Measurements from ENCODE around the gene DPP6. TPM values are rescaled to one million over a fixed set of nuclear protein-coding genes. Genes with fewer than 3 reads are reported as not detected.
"Not testable (repeated sequence)": the region's sequence is repeated elsewhere in the genome, so short reads cannot be mapped to it uniquely, and the experiment has no call there.

Gene DPP6
- total RNA-seq, 1 experiment from 2014 or later = not detected

DNA sequence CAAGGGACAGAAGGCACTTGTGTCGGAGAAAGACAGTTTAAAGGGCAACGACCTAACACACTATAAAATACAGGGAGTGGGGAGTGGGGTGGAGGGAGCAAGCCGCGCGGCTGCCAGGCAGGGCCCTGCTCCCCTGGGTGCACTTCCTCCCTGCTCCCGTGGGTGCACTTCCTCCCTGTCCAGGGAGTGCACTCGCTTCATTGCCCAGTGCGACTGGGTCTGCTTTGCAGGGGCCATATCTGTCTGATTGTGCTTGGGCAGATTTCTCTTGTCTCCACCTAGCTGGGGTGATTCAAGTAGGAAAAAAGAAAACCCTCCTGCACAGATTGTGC is 94.5 kb downstream of the DPP6 start:
- H3K36me3 ChIP-seq (ENCODE audit: control insufficient read depth, insufficient read depth, low read length); intact Hi-C loops (cut with micrococcal nuclease; ENCODE audit: unreplicated experiment); DNase-seq: not testable (repeated sequence)

DNA sequence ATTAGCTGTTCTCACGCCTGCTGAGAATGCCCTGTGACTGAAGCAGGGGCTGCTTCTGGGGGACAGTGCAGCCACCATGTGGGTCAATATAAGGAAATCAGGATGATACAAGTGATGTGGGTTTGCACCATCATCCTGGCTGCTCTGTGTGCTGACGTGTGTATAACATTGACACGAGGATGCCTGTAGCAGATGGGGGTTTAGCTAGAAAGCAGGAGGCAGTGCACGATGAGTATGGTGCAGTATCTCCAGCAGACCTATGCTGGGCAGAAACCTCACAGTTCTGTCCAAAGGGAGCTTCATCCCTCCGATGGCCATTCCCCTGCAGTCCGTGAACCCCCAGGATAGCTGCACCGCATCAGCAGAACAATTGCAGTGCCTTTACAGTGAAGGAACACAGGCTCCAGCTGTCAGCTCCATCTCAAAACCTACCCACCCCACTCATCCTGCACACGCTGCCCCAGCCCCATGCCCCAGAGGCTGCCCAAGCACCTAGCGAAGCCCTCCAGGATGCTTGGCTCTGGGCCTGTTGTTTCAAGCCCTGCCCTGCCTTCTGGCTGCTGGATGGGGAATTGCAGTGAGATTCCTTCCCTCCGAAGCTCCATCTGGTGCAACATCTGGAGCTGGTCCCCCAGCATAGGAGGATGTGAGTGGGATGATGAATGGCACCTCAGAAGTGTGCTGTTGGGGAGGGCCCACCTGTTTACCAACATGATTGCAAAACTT is 96.8 kb downstream of the DPP6 start:
- H3K27me3 Mint-ChIP-seq (ENCODE audit: insufficient read depth, unreplicated experiment); H3K27ac Mint-ChIP-seq (ENCODE audit: unreplicated experiment); H3K36me3 ChIP-seq (ENCODE audit: control insufficient read depth, insufficient read depth, low read length); CTCF ChIA-PET; DNase-seq; H3K27me3 ChIP-seq (replicated peaks; ENCODE audit: control insufficient read depth, insufficient read depth, low read length); H3K4me3 ChIP-seq (ENCODE audit: low read depth, low read length); H3K36me3 Mint-ChIP-seq (ENCODE audit: insufficient read depth, unreplicated experiment); H3K4me1 Mint-ChIP-seq (ENCODE audit: low read depth, unreplicated experiment); BruUV-seq (replicated peaks); POLR2A ChIA-PET; H3K4me1 ChIP-seq; H3K9me3 ChIP-seq; H3K4me3 Mint-ChIP-seq (ENCODE audit: unreplicated experiment); intact Hi-C loops (cut with micrococcal nuclease; ENCODE audit: unreplicated experiment); H3K9me3 Mint-ChIP-seq (ENCODE audit: unreplicated experiment): not testable (repeated sequence)

More for the DNA sequence above, 94.5 kb downstream of the DPP6 start:
- H3K4me3 Mint-ChIP-seq (ENCODE audit: unreplicated experiment); CTCF ChIA-PET; H3K27me3 ChIP-seq (replicated peaks; ENCODE audit: control insufficient read depth, insufficient read depth, low read length); H3K36me3 Mint-ChIP-seq (ENCODE audit: insufficient read depth, unreplicated experiment); H3K9me3 ChIP-seq; H3K27ac Mint-ChIP-seq (ENCODE audit: unreplicated experiment); H3K27me3 Mint-ChIP-seq (ENCODE audit: insufficient read depth, unreplicated experiment); H3K4me3 ChIP-seq (ENCODE audit: low read depth, low read length); BruUV-seq (replicated peaks); H3K4me1 ChIP-seq; POLR2A ChIA-PET; H3K9me3 Mint-ChIP-seq (ENCODE audit: unreplicated experiment); H3K4me1 Mint-ChIP-seq (ENCODE audit: low read depth, unreplicated experiment): not testable (repeated sequence)

DNA sequence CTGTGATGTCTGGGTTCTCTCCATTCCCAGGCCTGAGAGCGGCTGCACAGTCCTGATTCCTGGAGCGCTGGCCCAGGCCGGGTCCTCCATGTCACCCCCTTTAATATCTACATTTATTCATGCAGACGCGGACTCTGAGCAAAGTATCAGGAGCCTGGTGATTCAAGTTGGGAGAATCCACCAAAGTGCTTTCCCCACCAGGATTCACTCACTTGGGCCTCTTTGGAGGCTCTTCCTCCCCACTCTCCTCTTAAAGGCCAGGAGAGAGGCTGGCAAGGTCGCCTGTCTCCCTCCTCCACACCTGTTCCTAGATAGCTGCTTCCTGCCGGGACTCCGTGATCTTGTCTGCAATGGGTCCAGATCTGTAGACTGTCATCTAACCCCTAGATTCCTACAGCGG is 98.5 kb downstream of the DPP6 start:
- H3K9me3 Mint-ChIP-seq (ENCODE audit: unreplicated experiment); H3K36me3 Mint-ChIP-seq (ENCODE audit: insufficient read depth, unreplicated experiment); POLR2A ChIA-PET; intact Hi-C loops (cut with micrococcal nuclease; ENCODE audit: unreplicated experiment); H3K4me1 ChIP-seq; H3K4me3 ChIP-seq (ENCODE audit: low read depth, low read length); H3K27me3 ChIP-seq (replicated peaks; ENCODE audit: control insufficient read depth, insufficient read depth, low read length); H3K4me1 Mint-ChIP-seq (ENCODE audit: low read depth, unreplicated experiment); H3K36me3 ChIP-seq (ENCODE audit: control insufficient read depth, insufficient read depth, low read length); H3K27me3 Mint-ChIP-seq (ENCODE audit: insufficient read depth, unreplicated experiment); BruUV-seq (replicated peaks); H3K9me3 ChIP-seq; H3K27ac Mint-ChIP-seq (ENCODE audit: unreplicated experiment); DNase-seq; CTCF ChIA-PET; H3K4me3 Mint-ChIP-seq (ENCODE audit: unreplicated experiment): not testable (repeated sequence)

DNA sequence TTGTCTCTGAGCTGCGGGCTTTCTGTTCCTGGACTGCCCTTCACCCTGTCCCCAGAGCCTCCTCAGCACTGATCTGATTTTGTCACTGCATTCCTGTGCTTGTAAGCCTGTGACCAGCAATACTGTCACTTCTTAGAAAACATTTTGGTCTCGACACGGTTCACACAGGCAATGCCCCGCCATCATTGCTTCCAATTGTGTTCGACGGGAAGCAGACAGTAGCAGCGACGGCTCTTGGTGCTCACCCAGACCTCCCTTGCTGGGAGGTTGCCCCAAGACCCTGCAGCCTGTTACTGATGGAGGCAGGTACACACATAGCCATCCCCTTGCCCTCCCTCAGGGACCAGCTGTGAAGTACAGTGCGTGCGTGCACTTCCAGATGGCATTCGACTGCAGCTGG is 99.1 kb downstream of the DPP6 start:
- POLR2A ChIA-PET; H3K36me3 ChIP-seq (ENCODE audit: control insufficient read depth, insufficient read depth, low read length); DNase-seq; H3K4me3 Mint-ChIP-seq (ENCODE audit: unreplicated experiment); H3K9me3 ChIP-seq; H3K36me3 Mint-ChIP-seq (ENCODE audit: insufficient read depth, unreplicated experiment); H3K27me3 Mint-ChIP-seq (ENCODE audit: insufficient read depth, unreplicated experiment); CTCF ChIA-PET; H3K4me1 ChIP-seq; intact Hi-C loops (cut with micrococcal nuclease; ENCODE audit: unreplicated experiment); H3K4me3 ChIP-seq (ENCODE audit: low read depth, low read length); H3K4me1 Mint-ChIP-seq (ENCODE audit: low read depth, unreplicated experiment); H3K9me3 Mint-ChIP-seq (ENCODE audit: unreplicated experiment); H3K27ac Mint-ChIP-seq (ENCODE audit: unreplicated experiment); BruUV-seq (replicated peaks); H3K27me3 ChIP-seq (replicated peaks; ENCODE audit: control insufficient read depth, insufficient read depth, low read length): not testable (repeated sequence)

DNA sequence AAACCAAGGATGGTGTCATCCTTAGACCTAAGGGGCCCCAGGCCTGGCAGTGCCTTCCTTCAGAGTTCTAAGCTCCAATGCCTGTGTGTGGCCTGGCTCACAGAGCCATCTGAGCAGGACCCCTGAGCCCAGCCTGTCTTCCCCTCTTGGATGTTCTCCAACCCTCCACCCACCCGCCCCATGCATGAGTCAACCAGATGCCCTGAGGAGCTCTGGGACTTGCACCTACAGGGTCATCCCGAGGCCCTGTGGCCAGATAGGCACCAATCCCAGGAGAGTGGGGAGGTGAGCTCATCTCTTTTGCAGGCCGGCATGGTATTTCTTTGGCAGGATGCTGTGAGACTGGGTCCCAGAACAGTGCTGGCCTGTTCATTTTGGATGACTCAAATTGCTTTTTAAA is 103.7 kb downstream of the DPP6 start:
- H3K4me3 ChIP-seq (ENCODE audit: low read depth, low read length); H3K9me3 Mint-ChIP-seq (ENCODE audit: unreplicated experiment); H3K9me3 ChIP-seq; H3K4me3 Mint-ChIP-seq (ENCODE audit: unreplicated experiment); H3K27ac Mint-ChIP-seq (ENCODE audit: unreplicated experiment); H3K36me3 Mint-ChIP-seq (ENCODE audit: insufficient read depth, unreplicated experiment); CTCF ChIA-PET; POLR2A ChIA-PET; intact Hi-C loops (cut with micrococcal nuclease; ENCODE audit: unreplicated experiment); H3K36me3 ChIP-seq (ENCODE audit: control insufficient read depth, insufficient read depth, low read length); DNase-seq; H3K4me1 ChIP-seq; H3K4me1 Mint-ChIP-seq (ENCODE audit: low read depth, unreplicated experiment); H3K27me3 ChIP-seq (replicated peaks; ENCODE audit: control insufficient read depth, insufficient read depth, low read length); BruUV-seq (replicated peaks): not testable (repeated sequence)
- H3K27me3 Mint-ChIP-seq (ENCODE audit: insufficient read depth, unreplicated experiment) = peaks cover 12% of the 10 kb centered on the region

DNA sequence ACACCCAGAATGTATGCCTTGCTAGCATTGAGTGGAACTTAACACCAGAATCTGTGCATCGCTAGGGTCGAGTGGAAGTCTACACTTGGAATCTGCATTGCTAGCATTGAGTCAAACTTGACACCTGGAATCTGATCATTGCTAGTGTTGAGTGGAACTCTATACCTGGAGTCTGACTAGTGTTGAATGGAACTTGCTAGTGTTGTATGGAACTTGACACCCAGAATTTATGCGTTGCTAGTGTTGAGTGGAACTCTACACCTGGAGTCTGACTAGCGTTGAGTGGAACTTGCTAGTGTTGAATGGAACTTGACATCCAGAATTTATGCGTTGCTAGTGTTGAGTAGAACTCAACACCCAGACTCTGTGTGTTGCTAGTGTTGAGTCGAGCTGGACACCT is 110.7 kb downstream of the DPP6 start:
- H3K36me3 ChIP-seq (ENCODE audit: control insufficient read depth, insufficient read depth, low read length); H3K27me3 ChIP-seq (replicated peaks; ENCODE audit: control insufficient read depth, insufficient read depth, low read length); H3K4me1 ChIP-seq; H3K36me3 Mint-ChIP-seq (ENCODE audit: insufficient read depth, unreplicated experiment); H3K9me3 Mint-ChIP-seq (ENCODE audit: unreplicated experiment); H3K9me3 ChIP-seq; CTCF ChIA-PET; intact Hi-C loops (cut with micrococcal nuclease; ENCODE audit: unreplicated experiment); BruUV-seq (replicated peaks); H3K27me3 Mint-ChIP-seq (ENCODE audit: insufficient read depth, unreplicated experiment); H3K4me3 ChIP-seq (ENCODE audit: low read depth, low read length); POLR2A ChIA-PET; H3K4me3 Mint-ChIP-seq (ENCODE audit: unreplicated experiment); H3K27ac Mint-ChIP-seq (ENCODE audit: unreplicated experiment); H3K4me1 Mint-ChIP-seq (ENCODE audit: low read depth, unreplicated experiment); DNase-seq: not testable (repeated sequence)

DNA sequence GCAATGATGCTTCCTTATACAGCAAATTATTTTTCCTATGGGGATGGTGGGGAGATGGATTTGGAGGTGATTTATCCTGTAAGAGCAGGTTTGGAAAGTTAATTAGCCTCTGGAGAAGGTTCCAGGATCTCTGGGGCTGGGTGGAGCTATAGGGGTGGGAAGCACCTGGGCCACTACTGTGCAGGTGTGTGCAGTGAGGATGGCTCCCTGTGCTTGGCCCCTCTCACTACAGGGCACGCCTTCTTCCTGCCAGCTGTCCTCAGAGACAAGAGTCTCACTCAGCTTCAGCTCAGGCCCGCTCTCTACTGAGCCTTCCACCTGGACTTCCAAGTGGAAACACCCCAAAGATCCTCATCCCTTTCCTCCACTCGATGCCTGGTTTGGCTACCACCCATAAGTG is 111.4 kb downstream of the DPP6 start:
- H3K4me3 ChIP-seq (ENCODE audit: low read depth, low read length); CTCF ChIA-PET; H3K27me3 Mint-ChIP-seq (ENCODE audit: insufficient read depth, unreplicated experiment); H3K27me3 ChIP-seq (replicated peaks; ENCODE audit: control insufficient read depth, insufficient read depth, low read length); H3K4me1 Mint-ChIP-seq (ENCODE audit: low read depth, unreplicated experiment); intact Hi-C loops (cut with micrococcal nuclease; ENCODE audit: unreplicated experiment); BruUV-seq (replicated peaks); H3K36me3 ChIP-seq (ENCODE audit: control insufficient read depth, insufficient read depth, low read length); POLR2A ChIA-PET; H3K27ac Mint-ChIP-seq (ENCODE audit: unreplicated experiment); H3K9me3 ChIP-seq; H3K36me3 Mint-ChIP-seq (ENCODE audit: insufficient read depth, unreplicated experiment); H3K9me3 Mint-ChIP-seq (ENCODE audit: unreplicated experiment); DNase-seq; H3K4me1 ChIP-seq; H3K4me3 Mint-ChIP-seq (ENCODE audit: unreplicated experiment): not testable (repeated sequence)

Measured in Caco-2 (cell line).